Neural cell (in vitro differentiated cells): ENCODE data around the gene FAM229A.

Experiments
- EP300 ChIP-seq: fragments of 450-650 bp; conservative IDR thresholded peaks from 2 replicates; pipeline ENCODE4 v1.6.1; 2014; ENCODE audit warnings: antibody characterized with exemption, mild to moderate bottlenecking, moderate library complexity; ENCODE audit not compliant: poor library complexity, severe bottlenecking
- TF ChIP-seq, protein P1 (sequence below): fragments of 450-650 bp; IDR thresholded peaks from 2 replicates; pipeline ENCODE4 v1.5.1; 2014; ENCODE audit warnings: antibody characterized with exemption, mild to moderate bottlenecking, moderate library complexity; ENCODE audit not compliant: poor library complexity, severe bottlenecking

DNA sequence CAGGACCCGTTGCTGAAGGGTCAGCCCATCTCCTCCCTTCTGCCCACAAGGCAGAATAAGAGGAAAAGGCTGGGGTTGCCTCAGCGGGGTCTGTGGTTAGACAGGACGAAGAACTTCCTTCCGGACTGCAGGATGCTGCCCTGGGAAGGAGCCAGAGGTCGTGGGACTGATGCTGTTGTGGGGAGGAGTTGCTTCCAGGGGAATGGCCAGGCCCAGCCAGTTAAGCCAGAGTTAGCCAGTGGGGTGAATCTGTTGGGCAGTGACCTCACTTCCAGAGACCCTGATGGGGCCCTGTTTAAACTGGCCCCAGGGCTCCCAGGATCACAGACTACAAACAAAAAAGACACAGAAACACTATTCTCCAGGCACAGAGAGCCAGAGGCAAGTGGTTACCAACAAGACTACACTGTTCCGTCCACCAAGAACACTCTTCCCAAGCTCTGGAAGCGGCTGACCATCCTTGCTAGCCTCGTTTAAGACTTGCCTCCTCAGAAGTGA, 13.0 kb downstream of the FAM229A start:
- TF ChIP-seq, protein P1, sequence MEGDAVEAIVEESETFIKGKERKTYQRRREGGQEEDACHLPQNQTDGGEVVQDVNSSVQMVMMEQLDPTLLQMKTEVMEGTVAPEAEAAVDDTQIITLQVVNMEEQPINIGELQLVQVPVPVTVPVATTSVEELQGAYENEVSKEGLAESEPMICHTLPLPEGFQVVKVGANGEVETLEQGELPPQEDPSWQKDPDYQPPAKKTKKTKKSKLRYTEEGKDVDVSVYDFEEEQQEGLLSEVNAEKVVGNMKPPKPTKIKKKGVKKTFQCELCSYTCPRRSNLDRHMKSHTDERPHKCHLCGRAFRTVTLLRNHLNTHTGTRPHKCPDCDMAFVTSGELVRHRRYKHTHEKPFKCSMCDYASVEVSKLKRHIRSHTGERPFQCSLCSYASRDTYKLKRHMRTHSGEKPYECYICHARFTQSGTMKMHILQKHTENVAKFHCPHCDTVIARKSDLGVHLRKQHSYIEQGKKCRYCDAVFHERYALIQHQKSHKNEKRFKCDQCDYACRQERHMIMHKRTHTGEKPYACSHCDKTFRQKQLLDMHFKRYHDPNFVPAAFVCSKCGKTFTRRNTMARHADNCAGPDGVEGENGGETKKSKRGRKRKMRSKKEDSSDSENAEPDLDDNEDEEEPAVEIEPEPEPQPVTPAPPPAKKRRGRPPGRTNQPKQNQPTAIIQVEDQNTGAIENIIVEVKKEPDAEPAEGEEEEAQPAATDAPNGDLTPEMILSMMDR, result no peak
- no peak for TF ChIP-seq EP300
